ENCODE results near the gene ADGRB3.

DNA sequence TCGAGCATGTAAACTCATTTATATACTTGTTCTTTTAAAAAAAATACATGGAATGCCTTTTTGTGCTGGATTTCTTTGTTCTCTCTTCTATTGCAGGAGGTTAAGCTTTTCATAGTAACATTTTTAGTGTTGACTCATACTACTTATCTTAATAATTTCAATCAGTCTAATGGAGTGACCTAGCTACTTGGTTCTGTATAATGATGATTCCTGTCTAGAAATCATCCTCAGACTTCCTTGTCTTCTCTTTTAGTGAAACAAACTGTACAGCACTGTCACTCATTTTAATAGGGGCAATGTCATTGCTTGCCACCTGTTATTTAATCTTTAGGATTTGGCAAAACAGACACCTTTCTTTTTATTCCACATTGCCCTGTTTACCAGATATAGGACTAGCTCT is 62.3 kb downstream of the ADGRB3 start:
- TF ChIP-seq GATA3 (IDR thresholded peaks at IDR 0.05; ENCODE audit: low read depth, low read length) (no peak), GATA2 (IDR thresholded peaks at IDR 0.05; ENCODE audit: low read depth, low read length) (no peak)

All from SH-SY5Y (cell line).